Stimulated activated CD4-positive, alpha-beta T cell treated with anti-CD3 and anti-CD28 coated beads, Interleukin-12 subunit alpha, Interleukin-12 subunit beta, amount 100 ng/mL, for 48 hours (primary cell): ENCODE measurements around the gene DNAAF1.

Experiments used
- DNase-seq, 3 donors: peaks; one replicate each; pipeline ENCODE4 v3.0.0-alpha.2; 2020; ENCODE audit warnings: low read depth in 2 of 3, low spot score in 1 of 3

Gene DNAAF1

GRCh38 chr16:84121007-84121406 is 24.1 kb upstream of the DNAAF1 start:
- no peak for DNase-seq

GRCh38 chr16:84124257-84125073 is 20.6 kb upstream of the DNAAF1 start:
- DNase-seq = no peak

- DNase-seq = no peak
Observed at GRCh38 chr16:84131117-84131516, 14.0 kb upstream of the DNAAF1 start.

GRCh38 chr16:84132527-84133285 is 12.4 kb upstream of the DNAAF1 start:
- DNase-seq = no peak

- DNase-seq = no peak
Observed at GRCh38 chr16:84136331-84137125, 8.6 kb upstream of the DNAAF1 start.

- DNase-seq = no peak
Observed at GRCh38 chr16:84137287-84137686, 7.8 kb upstream of the DNAAF1 start.

GRCh38 chr16:84137769-84138357 is 7.2 kb upstream of the DNAAF1 start:
- DNase-seq = no peak

- DNase-seq = no peak
Observed at GRCh38 chr16:84138500-84138823, 6.6 kb upstream of the DNAAF1 start.

- DNase-seq = peak; percentile 26 to 35 (median 31)
Observed at GRCh38 chr16:84138824-84139627, 6.1 kb upstream of the DNAAF1 start.

GRCh38 chr16:84139628-84140258 is 5.4 kb upstream of the DNAAF1 start:
- DNase-seq = no peak

- DNase-seq = no peak
Observed at GRCh38 chr16:84141143-84141670, 3.9 kb upstream of the DNAAF1 start.

GRCh38 chr16:84143081-84143480 is 2.0 kb upstream of the DNAAF1 start:
- no peak for DNase-seq

- no peak for DNase-seq
Observed at GRCh38 chr16:84143784-84144199, 1.3 kb upstream of the DNAAF1 start.

GRCh38 chr16:84144209-84144858 is 774 bp upstream of the DNAAF1 start:
- peak in 2 of 3 donors; percentile 11 to 24 for DNase-seq

GRCh38 chr16:84150926-84151325 is 5.8 kb downstream of the DNAAF1 start:
- DNase-seq = no peak

- DNase-seq = no peak
Observed at GRCh38 chr16:84153660-84154214, 8.6 kb downstream of the DNAAF1 start.

- no peak for DNase-seq
Observed at GRCh38 chr16:84155226-84155625, 10.1 kb downstream of the DNAAF1 start.

- no peak for DNase-seq
Observed at GRCh38 chr16:84155771-84156170, 10.7 kb downstream of the DNAAF1 start.

GRCh38 chr16:84156342-84156784 is 11.3 kb downstream of the DNAAF1 start:
- no peak for DNase-seq
